HG03103 (cell line): ENCODE measurements around the gene LITAFD.
"Not testable (repeated sequence)": the region's sequence is repeated elsewhere in the genome, so short reads cannot be mapped to it uniquely, and the experiment has no call there.

ENCODE experiments used
- ATAC-seq: cut with Tn5 transposase; IDR thresholded peaks from one replicate; pipeline ENCODE4 v1.9.1; 2021; ENCODE audit warnings: low read depth; ENCODE audit not compliant: unreplicated experiment

The LITAFD gene

DNA sequence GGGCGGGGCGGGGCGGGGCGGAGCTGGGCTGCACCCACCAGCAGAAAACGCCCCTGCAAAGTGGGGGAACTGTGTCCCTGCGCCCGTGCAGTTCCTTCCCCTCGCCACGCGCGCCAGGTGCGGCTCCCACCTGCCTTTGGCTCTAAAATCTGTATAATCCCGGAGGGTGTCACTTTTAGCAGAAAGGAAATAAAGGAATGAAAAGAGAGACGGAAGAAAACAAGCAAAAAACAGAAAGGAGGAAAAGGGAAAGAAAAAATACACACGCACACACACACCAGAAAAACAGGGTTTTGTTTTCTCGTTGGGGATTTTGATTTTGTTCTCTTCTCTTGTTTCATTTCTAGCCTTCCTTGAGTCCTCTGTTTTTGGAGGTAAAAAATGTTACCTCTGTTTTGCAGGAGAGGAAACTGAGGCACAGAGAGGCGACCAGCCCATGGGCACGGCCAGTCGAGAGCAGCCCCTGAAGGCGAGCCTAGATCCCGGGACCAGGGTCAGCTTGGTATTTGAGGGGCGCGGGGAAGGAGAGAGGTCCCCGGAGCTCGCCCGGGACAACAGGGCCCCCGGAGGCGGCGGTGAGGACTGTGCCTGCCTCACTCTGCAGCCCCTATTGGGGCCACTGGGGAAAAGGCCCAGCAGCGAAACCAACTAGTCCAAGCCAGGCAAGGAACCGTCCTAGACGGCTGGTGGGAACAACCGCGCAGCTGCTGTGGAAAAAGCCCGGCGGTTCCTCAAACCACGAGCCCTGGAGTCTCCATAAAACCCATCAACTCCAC lies 12.8 kb upstream of the LITAFD start:
- no peak for ATAC-seq

DNA sequence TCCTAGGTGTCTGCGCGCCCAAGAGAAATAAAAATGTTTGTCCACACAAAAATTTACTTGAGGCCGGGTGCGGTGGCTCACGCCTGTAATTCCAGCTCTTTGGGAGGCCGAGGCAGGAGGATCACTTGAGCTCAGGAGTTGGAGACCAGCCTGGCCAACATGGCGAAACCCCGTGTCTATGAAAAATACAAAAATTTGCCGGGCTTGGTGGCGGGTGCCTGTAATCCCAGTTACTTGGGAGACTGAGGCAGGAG lies 12.2 kb upstream of the LITAFD start:
- ATAC-seq = not testable (repeated sequence)

DNA sequence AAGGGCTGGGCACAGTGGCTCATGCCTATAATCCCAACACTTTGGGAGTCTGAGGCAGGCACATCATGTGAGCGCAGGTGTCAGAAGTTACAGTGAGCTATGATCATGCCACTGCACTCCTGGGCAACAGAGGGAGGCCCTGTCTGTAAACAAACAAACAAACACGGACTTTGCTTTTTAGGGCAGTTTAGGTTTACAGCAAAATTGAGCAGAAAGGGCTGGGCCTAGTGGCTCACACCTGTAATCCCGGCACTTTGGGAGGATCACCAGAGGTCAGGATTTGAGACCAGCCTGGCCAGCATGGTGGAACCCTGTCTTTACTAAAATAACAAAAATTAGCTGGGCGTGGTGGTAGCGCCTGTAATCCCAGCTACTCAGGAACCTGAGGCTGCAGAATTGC lies 10.1 kb upstream of the LITAFD start:
- no peak for ATAC-seq

DNA sequence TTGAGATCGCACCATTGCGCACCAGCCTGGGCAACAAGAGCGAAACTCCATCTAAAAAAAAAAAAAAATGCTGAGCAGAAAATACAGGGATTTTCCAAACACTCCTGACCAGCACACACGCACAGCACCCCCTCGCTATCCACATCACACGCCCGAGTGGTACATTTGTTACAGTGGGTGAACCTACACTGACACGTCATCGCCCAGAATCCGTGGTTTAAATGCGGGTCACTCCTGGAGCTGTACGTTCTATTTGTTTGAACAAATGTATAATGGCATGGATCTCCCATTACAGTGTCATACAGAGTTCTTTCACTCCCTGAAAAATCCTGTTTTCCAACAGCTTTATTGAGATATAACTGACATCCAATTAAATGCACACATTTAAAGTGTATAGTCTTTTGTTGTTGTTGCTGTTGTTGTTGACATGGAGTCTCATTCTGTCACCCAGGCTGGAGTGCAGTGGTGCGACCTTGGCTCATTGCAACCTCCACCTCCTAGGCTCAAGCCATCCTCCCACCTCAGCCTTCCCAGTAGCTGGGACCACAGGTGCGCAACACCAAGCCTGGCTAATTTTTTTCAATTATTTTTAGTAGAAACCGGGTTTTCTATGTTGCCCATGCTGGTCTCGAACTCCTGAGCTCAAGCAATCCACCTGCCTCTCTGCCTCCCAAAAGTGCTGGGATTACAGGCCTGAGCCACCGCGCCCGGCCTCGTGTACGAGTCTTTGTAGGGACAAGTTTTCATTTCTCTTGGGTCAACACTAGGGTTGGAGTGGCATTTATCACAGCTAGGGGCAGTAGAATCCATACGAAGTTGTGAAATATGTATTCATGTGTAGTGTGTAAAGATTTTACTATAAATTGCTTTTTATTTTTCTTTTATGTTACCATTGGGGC lies 8.9 kb upstream of the LITAFD start:
- ATAC-seq = no peak

DNA sequence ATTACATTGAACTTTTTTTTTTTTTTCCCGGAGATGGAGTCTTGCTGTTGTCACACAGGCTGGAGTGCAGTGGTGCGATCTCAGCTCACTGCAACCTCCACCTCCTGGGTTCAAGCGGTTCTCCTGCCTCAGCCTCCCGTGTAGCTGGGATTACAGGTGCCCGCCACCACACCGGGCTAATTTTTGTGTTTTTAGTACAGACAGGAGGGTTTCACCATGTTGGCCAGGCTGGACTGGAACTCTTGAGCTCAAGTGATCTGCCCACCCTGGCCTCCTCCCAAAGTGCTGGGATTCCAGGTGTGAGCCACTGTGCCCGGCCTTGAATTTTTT lies 8.3 kb upstream of the LITAFD start:
- not testable (repeated sequence) for ATAC-seq

DNA sequence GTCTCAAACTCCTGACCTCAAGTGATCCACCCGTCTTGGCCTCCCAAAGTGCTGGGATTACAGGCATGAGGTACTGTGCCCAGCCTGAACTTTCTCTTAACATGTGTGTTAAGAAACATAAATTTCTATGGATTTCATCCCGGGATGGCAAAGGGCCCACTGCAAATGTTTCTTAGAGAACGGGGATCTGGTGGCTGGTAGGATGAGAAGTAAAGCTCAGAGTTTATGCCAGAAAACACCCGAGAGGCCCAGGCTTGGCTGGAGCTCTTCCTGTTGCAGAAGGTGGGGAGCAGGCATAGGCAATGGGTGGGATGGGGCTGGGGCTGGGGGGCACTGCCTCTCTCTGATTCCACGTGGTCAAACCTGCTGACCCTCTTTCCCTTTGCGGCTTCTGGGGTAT lies 7.8 kb upstream of the LITAFD start:
- ATAC-seq = no peak

DNA sequence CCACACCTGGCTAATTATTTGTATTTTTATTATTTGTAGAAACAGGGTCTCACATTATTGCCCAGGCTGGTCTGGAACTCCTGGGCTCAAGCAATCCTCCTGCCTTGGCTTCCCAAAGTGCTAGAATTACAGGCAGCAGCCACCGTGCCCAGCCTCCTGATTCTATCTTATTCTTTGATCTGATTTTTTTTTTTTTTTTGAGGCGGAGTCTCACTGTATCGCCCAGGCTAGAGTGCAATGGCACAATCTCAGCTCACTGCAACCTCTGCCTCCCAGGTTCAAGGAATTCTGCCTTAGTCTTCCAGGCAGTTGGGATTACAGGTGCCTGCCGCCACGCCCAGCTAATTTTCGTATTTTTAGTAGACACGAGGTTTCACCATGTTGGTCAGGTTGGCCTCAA lies 6.8 kb upstream of the LITAFD start:
- ATAC-seq = not testable (repeated sequence)

DNA sequence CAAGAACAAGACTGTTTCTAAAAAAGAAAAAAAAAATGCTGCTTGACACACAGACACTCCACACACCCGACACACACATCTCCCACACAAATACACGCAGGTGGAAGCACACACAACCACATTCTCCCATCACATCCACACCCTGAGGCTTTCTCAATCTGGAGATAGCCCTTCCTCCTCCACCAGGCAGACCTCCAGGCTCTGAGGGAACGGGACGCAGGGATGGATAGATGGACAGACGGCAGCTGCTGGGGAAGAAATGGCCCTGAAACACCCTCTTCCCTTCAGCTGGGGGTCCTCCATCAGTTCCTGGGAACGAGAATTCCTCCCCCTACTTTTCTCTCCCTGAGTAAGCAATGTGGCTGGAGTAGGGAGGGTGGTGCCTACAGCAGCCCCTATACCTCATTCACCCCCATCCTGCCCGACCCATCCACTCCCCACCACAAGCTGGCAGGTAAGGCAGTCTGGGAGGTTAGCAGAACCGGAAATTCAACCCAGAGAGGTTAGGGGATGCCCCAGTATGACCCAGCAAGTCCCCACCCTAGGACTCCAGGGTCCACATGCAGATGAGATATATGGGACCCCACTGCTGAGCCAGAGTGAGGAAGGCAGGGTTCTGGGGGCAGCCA lies 4.1 kb upstream of the LITAFD start:
- ATAC-seq = no peak

DNA sequence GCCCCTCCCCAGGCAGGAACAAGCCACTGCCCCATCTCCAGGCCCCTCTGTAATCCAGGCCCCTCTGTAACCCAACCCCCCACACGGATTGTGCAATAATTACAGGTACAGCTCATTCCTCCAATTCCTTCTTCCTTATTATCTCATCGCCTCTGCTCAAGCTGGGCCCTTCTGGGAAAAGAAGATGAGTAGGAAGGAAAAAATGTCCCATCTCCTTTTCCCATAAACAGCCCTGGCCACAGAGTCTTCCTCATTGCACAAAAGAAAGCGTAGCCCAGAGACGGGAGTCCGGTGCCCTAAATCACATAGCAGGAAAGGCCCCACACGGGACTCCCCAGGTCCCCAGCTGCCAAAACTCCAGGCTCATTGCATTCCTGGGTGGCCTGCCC lies 3.6 kb upstream of the LITAFD start:
- no peak for ATAC-seq

DNA sequence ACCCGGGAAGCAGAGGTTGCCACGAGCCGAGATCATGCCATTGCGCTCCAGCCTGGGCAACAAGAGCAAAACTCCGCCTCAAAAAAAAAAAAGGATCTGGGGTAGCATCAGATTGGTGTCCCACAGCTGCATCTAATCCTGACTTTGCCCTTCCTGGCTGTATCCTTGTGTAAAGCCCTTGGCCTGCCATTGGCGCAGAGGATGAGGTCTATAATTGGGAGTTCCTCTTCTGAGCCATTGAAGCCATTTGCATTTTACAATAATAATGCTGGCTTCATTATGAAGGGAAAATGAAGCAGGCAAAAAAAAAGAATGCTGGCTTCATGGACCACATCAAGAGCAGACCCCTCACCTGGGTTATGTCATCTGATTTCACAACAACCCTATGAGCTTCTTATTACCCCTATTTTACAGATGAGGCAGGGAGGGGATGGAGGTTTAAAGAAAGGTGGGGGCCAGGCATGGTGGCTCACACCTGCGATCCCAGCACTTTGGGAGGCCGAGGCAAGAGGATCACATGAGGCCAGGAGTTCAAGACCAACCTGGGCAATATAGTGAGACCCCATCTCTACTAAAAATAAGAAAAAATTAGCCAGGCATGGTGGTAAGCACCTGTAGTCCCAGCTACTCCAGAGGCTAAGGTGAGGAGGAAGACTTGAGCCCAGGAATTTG lies 1.2 kb upstream of the LITAFD start:
- ATAC-seq = no peak

DNA sequence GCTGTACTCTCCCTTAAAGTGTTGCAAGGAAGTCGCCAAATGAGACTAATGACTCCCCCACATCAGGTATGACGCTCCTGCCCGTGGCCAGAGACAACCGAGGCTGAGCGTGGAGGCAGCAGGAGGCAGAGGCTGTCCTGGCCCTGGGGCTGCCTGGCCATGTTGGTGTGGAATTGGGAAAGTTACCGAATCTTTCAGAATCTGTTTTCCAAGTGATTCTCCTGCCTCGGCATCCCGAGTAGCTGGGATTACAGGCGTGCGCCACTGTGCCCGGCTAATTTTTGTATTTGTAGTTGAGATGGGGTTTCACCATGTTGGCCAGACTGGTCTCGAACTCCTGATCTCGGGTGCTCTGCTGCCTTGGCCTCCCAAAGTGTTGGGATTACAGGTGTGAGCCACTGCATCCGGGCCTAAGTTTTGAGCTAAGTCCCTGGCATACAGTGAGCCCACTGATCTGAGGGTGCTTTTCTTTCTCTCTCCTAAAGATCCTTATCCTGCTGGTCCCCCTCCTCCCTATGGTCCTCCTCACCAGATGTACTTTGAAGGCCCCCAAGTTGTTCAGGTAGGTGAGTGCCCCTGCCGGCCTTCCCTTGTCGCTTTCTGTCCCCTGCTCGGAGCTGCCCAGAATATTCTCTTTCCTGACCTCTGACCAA lies 700 bp downstream of the LITAFD start:
- ATAC-seq = no peak

DNA sequence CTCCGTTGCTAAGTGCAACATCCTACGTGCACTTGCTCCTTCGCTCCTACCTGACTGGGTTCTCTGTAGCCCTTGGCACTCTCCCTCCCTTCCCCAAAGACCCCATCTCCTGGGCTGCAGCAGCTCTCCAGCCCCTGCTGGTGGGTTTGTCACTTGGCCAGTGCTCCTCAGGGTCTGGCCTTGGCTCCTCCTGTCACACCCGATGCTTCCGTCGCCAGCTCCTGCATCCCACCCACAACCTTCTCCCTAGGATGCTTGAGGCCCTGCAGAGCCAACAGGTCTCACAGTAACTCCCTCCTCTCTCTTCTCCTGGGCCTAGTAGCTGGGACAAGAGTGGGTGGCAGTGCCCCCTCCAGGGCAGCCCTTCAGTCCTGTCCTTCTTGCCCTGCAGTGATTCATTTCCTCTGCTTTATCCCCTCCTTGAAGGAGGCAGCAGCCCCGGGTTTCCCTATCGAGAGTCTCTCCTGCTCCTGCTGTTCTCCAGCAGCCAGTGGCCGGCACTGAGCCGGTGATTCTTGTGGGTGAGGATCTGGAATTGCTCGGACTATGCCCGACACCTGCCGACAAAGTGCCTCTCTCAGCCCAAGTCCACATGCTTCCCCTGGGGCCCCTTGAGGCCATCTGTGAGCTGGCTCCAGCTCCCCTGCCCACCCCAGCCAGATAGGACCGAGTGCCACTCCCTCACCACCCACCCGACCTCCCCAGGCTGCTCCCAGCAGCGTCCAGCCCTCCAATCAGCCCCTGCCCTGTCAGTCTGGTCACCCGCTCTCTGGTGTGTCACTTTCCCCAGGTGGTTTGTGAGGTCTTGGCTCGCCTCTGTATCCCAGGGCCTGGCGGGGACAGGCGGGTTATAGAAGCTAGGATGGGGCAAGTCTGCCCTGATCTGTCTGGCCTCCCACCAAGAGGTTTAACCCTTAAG lies 3.8 kb downstream of the LITAFD start:
- no peak for ATAC-seq

DNA sequence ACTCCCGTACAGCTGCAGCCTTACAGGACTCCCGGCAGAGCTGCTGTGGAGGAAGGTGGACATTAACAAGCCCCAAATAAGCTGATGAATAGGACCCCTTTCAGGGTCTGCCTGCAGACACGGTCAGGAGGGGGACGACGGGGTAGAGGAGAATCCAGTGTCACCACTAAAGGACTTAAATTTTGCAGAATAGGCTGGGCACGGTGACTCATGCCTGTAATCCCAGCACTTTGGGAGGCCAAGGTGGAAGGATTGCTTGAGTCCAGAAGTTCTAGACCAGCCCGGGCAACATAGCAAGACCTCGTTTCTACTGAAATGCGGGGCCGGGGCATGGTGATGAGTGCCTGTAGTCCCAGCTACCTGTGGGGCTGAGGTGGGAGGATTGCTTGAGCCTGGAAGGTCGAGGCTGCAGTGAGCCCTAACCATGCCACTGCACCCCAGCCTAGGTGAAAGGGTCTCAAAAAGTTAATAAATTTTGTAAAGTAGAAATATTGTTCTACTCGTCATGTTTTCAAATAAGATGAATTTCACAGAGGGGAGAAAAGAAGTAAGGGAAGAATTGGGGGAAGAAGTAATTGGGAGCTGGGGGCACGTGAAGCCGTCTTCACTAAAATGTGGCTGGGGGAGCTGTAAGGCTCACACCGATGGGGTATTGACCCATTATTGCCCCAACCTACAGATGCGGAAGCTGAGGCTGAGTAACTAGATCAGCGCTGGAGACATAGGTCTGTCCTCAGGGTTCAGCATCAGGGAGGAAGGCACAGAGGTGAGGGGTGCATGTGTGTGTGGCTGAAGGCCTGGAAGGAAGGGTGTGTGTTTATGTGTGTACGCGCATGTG lies 4.7 kb downstream of the LITAFD start:
- no peak for ATAC-seq

DNA sequence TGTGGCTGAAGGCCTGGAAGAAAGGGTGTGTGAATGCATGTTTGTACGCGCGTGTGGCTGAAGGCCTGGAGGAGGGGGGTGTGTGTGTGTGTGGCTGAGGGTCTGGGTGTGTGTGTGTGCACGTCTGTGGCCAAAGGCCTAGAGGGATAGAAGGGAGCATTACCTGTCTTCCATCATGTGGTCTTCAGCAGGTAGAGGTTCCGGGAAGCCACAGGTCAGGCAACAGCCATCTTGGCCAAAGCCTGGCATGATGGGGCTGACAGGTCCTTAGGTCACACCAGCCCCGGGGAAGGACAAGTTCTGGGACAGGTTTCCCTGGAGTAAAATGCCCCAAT lies 5.2 kb downstream of the LITAFD start:
- ATAC-seq = no peak

DNA sequence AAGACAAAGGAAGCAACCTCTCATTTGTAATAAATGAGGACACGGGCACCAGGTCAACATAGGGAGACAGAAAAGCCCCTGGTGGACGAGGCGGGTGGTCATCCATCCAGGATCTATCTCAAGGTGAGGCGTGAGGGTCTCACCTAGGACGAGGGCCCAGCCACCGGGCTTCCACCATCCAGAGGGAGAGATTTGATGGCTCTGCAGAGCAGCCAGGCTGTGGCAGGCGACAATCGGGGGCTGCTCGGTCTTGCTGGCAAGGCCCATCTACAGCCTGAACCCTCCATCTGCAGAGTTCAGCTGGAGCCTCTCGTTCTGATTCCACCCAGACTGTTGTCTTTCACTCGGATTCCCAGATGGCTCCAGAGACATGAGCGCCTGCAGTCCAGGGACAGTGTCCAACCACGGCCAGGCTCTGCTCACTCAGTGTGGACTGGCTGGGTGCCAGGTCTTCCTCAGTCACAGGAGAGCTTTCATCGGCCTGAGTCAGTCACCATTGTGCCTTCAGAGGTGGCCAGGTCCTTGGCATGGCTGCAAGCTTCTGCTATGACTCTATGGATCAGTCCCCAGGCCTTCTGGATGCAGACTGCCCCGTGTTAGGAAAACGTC lies 5.9 kb downstream of the LITAFD start:
- ATAC-seq = no peak

DNA sequence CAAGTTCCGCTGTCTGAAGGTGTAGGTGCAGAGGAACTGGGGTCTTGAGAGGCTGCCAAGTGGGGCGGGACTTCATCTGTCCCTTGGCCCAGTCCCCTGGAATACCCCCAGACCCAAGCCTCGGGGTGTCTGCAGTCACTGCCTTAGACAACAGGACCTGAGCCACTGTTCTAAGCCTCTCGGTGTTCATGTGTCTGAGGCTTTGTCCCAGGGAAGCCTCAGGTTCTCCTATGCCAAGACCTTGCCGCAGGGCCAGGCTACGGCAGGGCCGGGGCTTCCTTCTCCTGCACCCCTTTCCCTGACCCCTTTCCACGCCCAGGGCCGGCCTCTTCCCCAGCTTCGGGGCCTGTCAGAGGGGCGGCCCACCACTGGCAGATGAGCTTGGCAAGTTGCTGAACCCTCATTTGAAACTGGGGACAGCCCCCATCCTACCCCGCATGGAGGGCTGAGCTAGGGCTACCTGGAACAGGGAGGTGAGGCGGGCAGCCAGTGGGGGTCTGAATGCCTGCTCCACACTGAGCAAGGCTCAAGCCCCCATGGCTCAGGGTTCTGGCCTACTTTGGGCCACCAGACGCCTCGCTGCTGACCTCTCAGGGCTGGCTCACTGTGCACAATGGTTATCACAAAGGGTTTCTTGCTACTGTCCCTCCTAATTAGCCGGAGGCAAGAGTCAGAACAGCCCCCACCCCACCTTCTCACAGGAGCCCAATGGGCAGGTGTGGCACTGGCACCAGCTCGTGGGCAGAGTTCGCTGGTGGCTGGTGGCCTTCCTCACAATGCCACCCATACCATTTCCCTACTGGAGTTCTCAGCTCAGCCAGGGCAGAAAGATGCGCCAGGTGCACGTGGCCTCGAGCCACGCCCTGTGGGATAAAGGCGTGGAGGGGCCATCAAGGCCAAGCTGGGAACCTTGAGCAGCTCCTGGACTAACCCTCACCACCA lies 7.1 kb downstream of the LITAFD start:
- ATAC-seq = no peak

DNA sequence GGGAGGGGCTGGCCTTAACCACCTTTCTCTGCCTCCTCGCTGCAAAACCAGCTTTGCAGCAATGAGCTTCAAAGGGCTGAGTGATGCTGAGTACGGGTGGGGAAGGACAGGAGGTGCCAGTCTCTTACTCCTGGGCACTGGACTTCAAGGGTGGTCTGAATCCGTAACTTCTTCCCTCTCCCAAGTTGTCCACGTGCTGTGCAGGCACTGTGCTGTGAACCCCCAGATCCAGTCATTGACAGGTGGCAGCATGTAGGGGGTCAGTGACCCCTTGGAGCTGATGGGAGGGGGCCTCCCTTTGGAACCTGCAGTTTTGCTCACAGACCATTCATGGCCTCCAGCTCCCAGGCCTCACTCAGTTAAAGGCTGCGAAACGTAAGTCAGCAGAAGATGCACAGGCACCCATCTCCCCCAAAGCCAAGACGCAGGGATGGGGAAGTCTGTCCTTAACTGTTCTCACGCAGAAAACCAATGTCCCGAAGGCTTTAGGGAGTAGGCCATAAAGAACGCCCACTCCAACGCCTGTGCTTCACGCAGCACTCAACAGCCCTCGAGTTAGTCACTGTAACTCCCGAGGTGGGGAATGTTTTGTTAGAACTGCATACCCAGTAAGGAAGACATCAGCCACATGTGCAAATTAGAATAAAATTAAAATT lies 7.9 kb downstream of the LITAFD start:
- no peak for ATAC-seq
